HG02870 (cell line): ENCODE results near the gene RAPGEF4.
A peak's percentile ranks its signal among the peaks of the same experiment; 100 is the strongest.

ENCODE experiments used
- ATAC-seq: cut with Tn5 transposase; IDR thresholded peaks from one replicate; pipeline ENCODE4 v1.9.1; 2021; ENCODE audit warnings: mild to moderate bottlenecking, moderate library complexity; ENCODE audit not compliant: unreplicated experiment

Gene RAPGEF4

GRCh38 chr2:172735582-172736423 lies at the start of gene RAPGEF4:
TSS of gene RAPGEF4 (plus strand) at chr2:172735845. CDS start at chr2:172735984, 139 bp downstream.
- ATAC-seq: no peak

GRCh38 chr2:172693037-172693436 lies 42.6 kb upstream of the RAPGEF4 start:
- ATAC-seq: no peak

- ATAC-seq: no peak
Measured at GRCh38 chr2:172693529-172694455, 41.9 kb upstream of the RAPGEF4 start.

- ATAC-seq: no peak
Measured at GRCh38 chr2:172697296-172697695, 38.3 kb upstream of the RAPGEF4 start.

GRCh38 chr2:172698041-172698863 lies 37.4 kb upstream of the RAPGEF4 start:
- ATAC-seq: peak; percentile 94

GRCh38 chr2:172701250-172701649 lies 34.4 kb upstream of the RAPGEF4 start:
- ATAC-seq: no peak

- no peak for ATAC-seq
Measured at GRCh38 chr2:172702451-172702850, 33.2 kb upstream of the RAPGEF4 start.

- no peak for ATAC-seq
Measured at GRCh38 chr2:172704072-172704936, 31.3 kb upstream of the RAPGEF4 start.

GRCh38 chr2:172705352-172705751 lies 30.3 kb upstream of the RAPGEF4 start:
- no peak for ATAC-seq

- no peak for ATAC-seq
Measured at GRCh38 chr2:172708247-172708646, 27.4 kb upstream of the RAPGEF4 start.

- no peak for ATAC-seq
Measured at GRCh38 chr2:172709566-172710291, 25.9 kb upstream of the RAPGEF4 start.

GRCh38 chr2:172710584-172711047 lies 25.0 kb upstream of the RAPGEF4 start:
- no peak for ATAC-seq

- no peak for ATAC-seq
Measured at GRCh38 chr2:172711110-172711509, 24.5 kb upstream of the RAPGEF4 start.

- no peak for ATAC-seq
Measured at GRCh38 chr2:172712251-172712650, 23.4 kb upstream of the RAPGEF4 start.

- ATAC-seq: no peak
Measured at GRCh38 chr2:172713365-172713875, 22.2 kb upstream of the RAPGEF4 start.

GRCh38 chr2:172722481-172722880 lies 13.2 kb upstream of the RAPGEF4 start:
- ATAC-seq: no peak

GRCh38 chr2:172723286-172723685 lies 12.4 kb upstream of the RAPGEF4 start:
- no peak for ATAC-seq

- ATAC-seq: no peak
Measured at GRCh38 chr2:172724724-172725123, 10.9 kb upstream of the RAPGEF4 start.

- no peak for ATAC-seq
Measured at GRCh38 chr2:172725284-172725683, 10.4 kb upstream of the RAPGEF4 start.
